ENCODE data around the gene PCYT2. TPM values are rescaled to one million over a fixed set of nuclear protein-coding genes. Genes with fewer than 3 reads are reported as not detected.

The PCYT2 gene
- polyA plus RNA-seq, 1 donor, result 33.8 TPM

DNA sequence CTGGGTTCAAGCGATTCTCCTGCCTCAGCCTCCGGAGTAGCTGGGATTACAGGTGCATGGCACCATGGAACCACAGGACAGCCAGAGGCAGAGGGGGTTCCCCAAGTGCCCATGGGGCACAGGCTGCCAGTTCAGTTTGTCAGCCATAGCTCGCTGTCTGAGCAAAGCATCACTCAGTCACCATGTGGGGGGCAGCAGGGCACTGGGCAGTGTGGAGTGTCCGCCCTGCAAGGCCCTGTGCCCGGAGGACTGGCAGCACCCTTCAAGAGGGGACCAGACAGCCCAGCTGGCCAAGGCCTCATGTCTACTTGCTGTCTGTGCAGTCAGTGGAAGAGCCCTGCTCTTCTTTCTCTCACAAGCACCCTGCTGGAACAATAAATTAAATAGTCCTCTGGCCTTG lies 26.2 kb downstream of the PCYT2 start:
- WGBS (ENCODE audit: insufficient coverage, low lambda C conversion rate), result no CpG with 5 or more reads among the region's 5 CpGs
- H3K36me3 ChIP-seq (ENCODE audit: control insufficient read depth, insufficient read depth, low read length), result peaks cover 65% of the 10 kb centered on the region
- no peaks in the 10 kb centered on the region for H3K9me3 ChIP-seq (ENCODE audit: control insufficient read depth, low read depth, low read length)

DNA sequence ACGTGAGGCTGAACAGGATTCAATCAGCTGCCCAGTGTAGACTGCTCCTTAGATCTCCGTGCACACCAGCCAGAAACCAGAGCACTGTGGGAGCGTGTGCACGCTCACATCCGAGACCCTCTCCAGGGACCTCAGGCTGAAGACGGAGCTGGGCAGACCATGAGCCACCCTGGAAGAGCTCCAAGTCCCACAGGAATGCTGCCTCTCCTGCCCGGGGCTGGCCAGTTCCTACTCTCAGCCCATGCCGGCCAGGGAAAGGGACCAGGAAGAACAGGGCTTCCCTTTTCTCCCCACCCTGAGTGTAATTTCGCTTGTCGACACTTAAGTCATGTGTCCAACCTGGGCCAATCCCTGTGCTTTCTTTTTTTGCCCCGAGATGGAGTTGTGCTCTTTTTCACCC lies 26.7 kb downstream of the PCYT2 start:
- no peak for DNase-seq
- H3K4me1 ChIP-seq (ENCODE audit: control insufficient read depth, insufficient read depth, low read length), result peaks cover under 1% of the 10 kb centered on the region
- no peaks in the 10 kb centered on the region for H3K27me3 ChIP-seq (ENCODE audit: control insufficient read depth, insufficient read depth, low read length)
- WGBS (ENCODE audit: insufficient coverage, low lambda C conversion rate), result no CpG with 5 or more reads among the region's 11 CpGs
- H3K4me3 ChIP-seq (ENCODE audit: low read length), result no peak overlapping the region
- H3K36me3 ChIP-seq (ENCODE audit: control insufficient read depth, insufficient read depth, low read length), result peaks cover 65% of the 10 kb centered on the region
- no peaks in the 10 kb centered on the region for H3K9me3 ChIP-seq (ENCODE audit: control insufficient read depth, low read depth, low read length)
- H3K27ac ChIP-seq (ENCODE audit: low read length), result no peak overlapping the region

More for the DNA sequence above, 26.2 kb downstream of the PCYT2 start:
- no peak overlapping the region for H3K4me3 ChIP-seq (ENCODE audit: low read length)
- peaks cover 5% of the 10 kb centered on the region for H3K4me1 ChIP-seq (ENCODE audit: control insufficient read depth, insufficient read depth, low read length)
- no peak overlapping the region for H3K27ac ChIP-seq (ENCODE audit: low read length)
- DNase-seq, result no peak
- H3K27me3 ChIP-seq (ENCODE audit: control insufficient read depth, insufficient read depth, low read length), result no peaks in the 10 kb centered on the region

DNA sequence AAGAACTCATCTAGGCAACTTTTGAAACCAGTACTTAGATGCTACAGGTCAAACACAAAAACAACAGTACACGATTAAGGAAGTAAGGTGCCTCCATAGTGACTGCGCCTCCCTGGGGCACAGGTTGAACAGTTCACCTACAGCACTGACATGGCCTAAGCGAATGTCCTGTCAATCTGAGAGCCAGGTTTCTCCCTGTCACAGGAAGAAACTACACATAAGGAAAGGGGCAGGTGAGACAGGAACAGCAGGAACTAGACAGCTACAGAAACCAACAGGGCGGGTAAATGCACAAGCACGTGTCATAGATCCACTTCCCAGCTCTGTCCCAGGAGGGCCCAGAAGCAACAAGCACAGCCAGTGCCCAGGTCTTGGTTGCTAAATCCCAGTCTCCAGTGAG lies 32.1 kb downstream of the PCYT2 start:
- no peak overlapping the region for H3K27ac ChIP-seq (ENCODE audit: low read length)
- H3K36me3 ChIP-seq (ENCODE audit: control insufficient read depth, insufficient read depth, low read length), result peaks cover 24% of the 10 kb centered on the region
- H3K4me3 ChIP-seq (ENCODE audit: low read length), result no peak overlapping the region
- no peak for DNase-seq
- H3K27me3 ChIP-seq (ENCODE audit: control insufficient read depth, insufficient read depth, low read length), result no peaks in the 10 kb centered on the region
- no CpG with 5 or more reads among the region's 5 CpGs for WGBS (ENCODE audit: insufficient coverage, low lambda C conversion rate)
- H3K4me1 ChIP-seq (ENCODE audit: control insufficient read depth, insufficient read depth, low read length), result no peaks in the 10 kb centered on the region
- H3K9me3 ChIP-seq (ENCODE audit: control insufficient read depth, low read depth, low read length), result no peaks in the 10 kb centered on the region

DNA sequence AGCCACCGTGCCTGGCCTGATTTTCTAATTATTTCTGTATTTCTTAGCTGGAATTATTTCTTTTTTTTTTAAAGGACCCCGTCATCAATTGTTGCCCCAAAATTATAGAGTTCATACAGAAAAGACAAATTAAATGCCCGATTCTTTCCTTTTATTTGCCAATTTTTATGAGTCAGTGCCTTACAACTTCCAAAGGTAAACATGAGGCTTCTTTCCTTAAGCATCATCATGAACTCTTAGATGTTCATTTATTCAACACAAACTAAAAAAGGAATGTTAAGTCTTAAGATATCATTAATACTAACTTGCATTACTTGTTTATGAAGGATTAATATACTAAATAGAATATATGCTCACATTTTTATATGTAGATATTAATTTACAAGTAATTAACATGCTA lies 32.9 kb downstream of the PCYT2 start:
- Histone ChIP-seq H3K27me3 (ENCODE audit: control insufficient read depth, insufficient read depth, low read length) (no peaks in the 10 kb centered on the region), H3K27ac (ENCODE audit: low read length) (no peak overlapping the region), H3K9me3 (ENCODE audit: control insufficient read depth, low read depth, low read length) (no peaks in the 10 kb centered on the region), H3K36me3 (ENCODE audit: control insufficient read depth, insufficient read depth, low read length) (peaks cover 24% of the 10 kb centered on the region), H3K4me3 (ENCODE audit: low read length) (no peak overlapping the region), H3K4me1 (ENCODE audit: control insufficient read depth, insufficient read depth, low read length) (no peaks in the 10 kb centered on the region)
- DNase-seq, result no peak
- 100% methylated on average over 1 of the region's 3 CpGs for WGBS (ENCODE audit: insufficient coverage, low lambda C conversion rate)

DNA sequence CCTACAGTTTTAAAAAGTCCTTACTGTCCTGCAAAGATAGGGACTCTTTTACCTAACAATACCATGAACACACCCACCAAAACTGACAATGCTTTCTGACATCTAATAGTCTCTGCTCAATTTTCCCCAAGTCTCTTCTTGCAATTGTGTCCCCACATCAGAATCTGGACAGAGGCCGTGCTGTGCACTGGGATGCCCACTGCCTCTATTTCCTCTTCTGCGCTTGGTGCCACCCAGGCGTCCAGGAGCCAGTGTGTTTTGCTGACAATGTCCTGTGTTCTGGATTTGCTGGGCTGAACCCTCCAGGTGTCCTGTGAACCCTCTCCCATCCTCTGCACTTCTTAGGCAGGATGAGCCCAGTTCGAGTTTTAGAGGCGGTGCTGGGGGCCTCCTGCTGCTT lies 33.6 kb downstream of the PCYT2 start:
- no peaks in the 10 kb centered on the region for H3K4me1 ChIP-seq (ENCODE audit: control insufficient read depth, insufficient read depth, low read length)
- H3K36me3 ChIP-seq (ENCODE audit: control insufficient read depth, insufficient read depth, low read length), result peaks cover 24% of the 10 kb centered on the region
- H3K27me3 ChIP-seq (ENCODE audit: control insufficient read depth, insufficient read depth, low read length), result no peaks in the 10 kb centered on the region
- no CpG with 5 or more reads among the region's 5 CpGs for WGBS (ENCODE audit: insufficient coverage, low lambda C conversion rate)
- no peak overlapping the region for H3K4me3 ChIP-seq (ENCODE audit: low read length)
- no peak overlapping the region for H3K27ac ChIP-seq (ENCODE audit: low read length)
- DNase-seq, result no peak
- H3K9me3 ChIP-seq (ENCODE audit: control insufficient read depth, low read depth, low read length), result no peaks in the 10 kb centered on the region

DNA sequence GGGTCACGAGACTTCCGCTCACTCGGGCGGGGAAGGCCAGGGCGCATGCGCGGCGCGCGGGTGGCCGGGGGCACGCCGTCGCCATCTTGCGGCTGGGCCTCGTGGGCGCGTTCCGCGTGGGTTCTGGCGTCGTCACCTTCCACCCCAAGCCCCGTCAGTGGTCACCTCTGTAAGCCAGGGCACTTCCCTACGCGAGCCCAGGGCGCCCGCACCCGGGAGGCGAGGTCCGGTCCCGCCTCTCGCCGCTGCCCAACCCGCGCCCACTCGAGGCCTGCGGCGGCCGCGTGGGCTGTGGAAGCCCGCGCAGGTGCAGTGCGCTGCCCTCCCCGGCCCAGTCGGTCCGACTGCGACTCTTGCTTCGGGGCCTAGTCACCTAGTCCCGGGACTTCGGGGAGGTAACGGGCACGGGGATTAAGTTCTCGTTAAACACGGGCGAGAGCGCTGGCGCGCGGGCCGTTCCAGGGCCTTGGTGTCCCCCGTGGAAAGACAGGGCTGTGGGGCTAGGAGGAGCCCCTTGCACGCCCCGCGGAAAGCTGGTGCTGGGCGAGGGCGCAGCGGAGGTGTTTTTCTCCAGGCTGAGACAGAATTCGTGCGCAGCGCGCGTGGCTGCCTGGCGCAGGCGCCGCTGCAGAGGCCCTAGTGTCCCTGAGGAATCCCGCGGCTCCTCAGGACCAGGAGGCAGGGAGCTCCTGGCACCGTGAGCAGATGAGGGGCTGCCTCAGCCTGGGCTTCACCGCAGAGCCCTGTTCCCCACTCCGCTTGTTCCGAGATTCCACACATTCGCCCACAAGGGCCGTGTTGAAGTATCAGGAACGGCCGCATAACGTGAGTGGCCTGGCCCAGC lies 39.6 kb downstream of the PCYT2 start:
- Histone ChIP-seq H3K36me3 (ENCODE audit: control insufficient read depth, insufficient read depth, low read length) (peaks cover 31% of the 10 kb centered on the region), H3K4me3 (ENCODE audit: low read length) (peak overlapping the region; percentile 99), H3K27me3 (ENCODE audit: control insufficient read depth, insufficient read depth, low read length) (no peaks in the 10 kb centered on the region), H3K4me1 (ENCODE audit: control insufficient read depth, insufficient read depth, low read length) (peaks cover 41% of the 10 kb centered on the region), H3K9me3 (ENCODE audit: control insufficient read depth, low read depth, low read length) (peaks cover 13% of the 10 kb centered on the region), H3K27ac (ENCODE audit: low read length) (peak overlapping the region; percentile 97)
- DNase-seq, result peak; percentile 90
- no CpG with 5 or more reads among the region's 86 CpGs for WGBS (ENCODE audit: insufficient coverage, low lambda C conversion rate)

DNA sequence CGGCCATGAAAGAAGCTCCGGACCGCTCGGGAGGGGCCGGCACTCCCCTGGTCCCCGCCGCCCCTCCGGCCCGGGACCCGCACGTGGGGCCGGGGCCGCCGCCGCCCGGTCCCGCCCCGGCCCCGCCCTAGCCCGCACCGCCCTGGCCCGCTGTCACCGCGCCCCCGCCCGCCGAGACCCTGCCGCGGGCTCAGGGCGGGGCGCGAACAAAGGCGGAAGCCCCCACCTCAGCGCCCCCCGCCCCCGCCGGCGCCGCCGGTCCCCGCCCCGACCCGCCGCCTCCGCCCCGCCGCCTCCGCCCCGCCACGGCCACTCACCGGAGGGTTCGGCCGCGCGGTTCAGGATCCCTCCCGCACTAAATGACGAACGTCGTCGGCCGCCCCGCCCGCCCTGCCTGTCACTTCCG lies 40.2 kb downstream of the PCYT2 start, which contains the start of gene ARHGDIA:
Gene ARHGDIA, minus strand, starts transcription at position 357 of the 406 bp plus-strand sequence. CDS start 1,407 bp downstream, outside the sequence.
- Histone ChIP-seq H3K4me1 (ENCODE audit: control insufficient read depth, insufficient read depth, low read length) (peaks cover 47% of the 10 kb centered on the region), H3K27me3 (ENCODE audit: control insufficient read depth, insufficient read depth, low read length) (no peaks in the 10 kb centered on the region), H3K36me3 (ENCODE audit: control insufficient read depth, insufficient read depth, low read length) (peaks cover 33% of the 10 kb centered on the region), H3K9me3 (ENCODE audit: control insufficient read depth, low read depth, low read length) (peaks cover 13% of the 10 kb centered on the region), H3K4me3 (ENCODE audit: low read length) (peak within 1 kb of the TSS; percentile 99), H3K27ac (ENCODE audit: low read length) (peak within 1 kb of the TSS; percentile 97)
- WGBS (ENCODE audit: insufficient coverage, low lambda C conversion rate), result no CpG with 5 or more reads among the region's 64 CpGs
- DNase-seq, result no peak

DNA sequence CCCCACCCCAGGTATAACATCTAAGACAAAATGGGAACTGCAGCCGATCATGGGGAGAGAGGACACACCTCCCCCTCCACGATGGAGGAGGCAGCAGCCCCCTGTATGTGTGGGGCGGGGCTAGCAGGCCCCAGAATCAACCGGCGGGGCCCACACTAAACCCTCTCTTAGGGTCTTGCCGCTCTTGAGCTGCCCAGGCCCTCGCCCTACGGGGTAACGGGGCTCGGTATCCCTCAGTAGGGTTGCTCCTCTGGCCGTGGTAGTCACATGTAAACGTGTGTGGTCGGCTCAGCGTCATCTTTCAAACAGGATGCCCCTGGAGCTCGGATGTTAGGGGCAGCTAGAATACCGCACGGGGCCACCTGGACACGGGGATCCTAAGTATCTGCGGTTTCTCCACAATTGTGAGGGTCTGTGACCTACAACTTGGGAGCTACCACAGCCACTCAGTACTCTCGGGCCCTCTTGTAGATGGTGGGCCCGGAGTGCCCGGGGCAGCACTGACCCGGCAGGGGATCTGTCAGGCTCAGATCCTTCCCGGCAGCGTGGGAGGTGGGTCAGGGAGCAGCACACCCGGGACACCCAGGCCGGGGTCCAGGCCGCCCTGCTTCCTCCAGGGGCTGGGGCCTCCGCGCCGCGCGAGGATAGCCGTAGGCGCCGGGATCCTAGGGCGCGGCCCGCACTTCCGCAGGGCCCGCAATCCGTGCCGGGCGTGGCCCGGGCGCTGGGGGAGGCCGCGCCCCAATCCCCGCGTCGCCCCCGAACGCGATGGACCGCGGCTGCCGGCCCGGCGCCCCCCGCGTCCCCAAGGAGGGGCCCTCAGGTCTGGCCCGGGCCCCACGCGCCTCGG lies 40.8 kb downstream of the PCYT2 start:
- Histone ChIP-seq H3K27me3 (ENCODE audit: control insufficient read depth, insufficient read depth, low read length) (no peaks in the 10 kb centered on the region), H3K9me3 (ENCODE audit: control insufficient read depth, low read depth, low read length) (peaks cover 13% of the 10 kb centered on the region), H3K27ac (ENCODE audit: low read length) (peak overlapping the region; percentile 89), H3K36me3 (ENCODE audit: control insufficient read depth, insufficient read depth, low read length) (peaks cover 38% of the 10 kb centered on the region), H3K4me1 (ENCODE audit: control insufficient read depth, insufficient read depth, low read length) (peaks cover 53% of the 10 kb centered on the region), H3K4me3 (ENCODE audit: low read length) (peak overlapping the region; percentile 85)
- WGBS (ENCODE audit: insufficient coverage, low lambda C conversion rate), result no CpG with 5 or more reads among the region's 65 CpGs
- DNase-seq, result peak in 1 of 2 donors; percentile 72

DNA sequence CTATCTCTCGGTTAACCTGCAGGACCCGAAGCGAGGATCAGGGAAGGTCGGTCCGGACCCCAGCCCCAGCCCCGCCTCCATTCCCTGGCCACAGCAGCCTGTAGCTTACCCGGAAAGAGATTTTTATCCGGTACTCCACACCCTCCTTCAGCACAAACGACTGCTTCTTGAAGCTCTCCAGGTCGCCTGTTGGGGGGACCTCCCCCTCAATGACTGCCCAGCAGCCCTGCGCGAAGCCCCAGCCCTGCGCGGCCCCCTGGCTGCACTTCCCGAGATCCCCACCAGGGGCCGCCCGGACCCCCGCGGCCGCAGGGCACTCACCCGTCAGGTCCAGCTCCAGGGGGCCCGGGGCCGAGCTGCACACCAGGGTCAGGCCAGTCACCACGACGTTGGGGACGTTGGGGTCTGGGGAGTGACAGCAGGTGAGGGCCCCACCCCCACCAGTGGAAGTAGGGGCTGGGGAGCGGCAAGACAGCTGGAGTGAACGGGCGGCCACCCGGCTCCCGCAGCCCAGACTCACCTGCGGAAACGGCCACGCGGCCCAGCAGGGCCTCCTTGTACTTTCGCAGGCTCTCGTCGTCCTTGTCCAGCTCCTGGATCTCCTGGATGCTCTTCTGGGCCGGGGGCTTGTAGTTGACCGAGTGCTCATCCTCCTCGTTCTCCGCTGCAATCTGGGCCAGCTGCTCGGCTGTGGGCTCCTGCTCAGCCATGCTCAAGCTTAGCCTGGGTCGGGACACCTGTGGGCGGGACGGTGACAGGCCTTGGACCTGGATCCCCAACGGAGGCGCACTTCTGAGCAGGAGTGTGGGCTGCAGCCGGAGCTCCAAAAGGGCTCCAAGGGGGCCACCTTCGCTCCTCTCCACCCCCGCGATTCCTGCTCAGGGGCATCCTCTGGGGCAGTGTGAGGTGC lies 41.7 kb downstream of the PCYT2 start:
- H3K4me1 ChIP-seq (ENCODE audit: control insufficient read depth, insufficient read depth, low read length), result peaks cover 59% of the 10 kb centered on the region
- H3K27ac ChIP-seq (ENCODE audit: low read length), result peak overlapping the region; percentile 89
- DNase-seq, result peak in 1 of 2 donors; percentile 48
- H3K4me3 ChIP-seq (ENCODE audit: low read length), result peak overlapping the region; percentile 85
- WGBS (ENCODE audit: insufficient coverage, low lambda C conversion rate), result no CpG with 5 or more reads among the region's 52 CpGs
- peaks cover 42% of the 10 kb centered on the region for H3K36me3 ChIP-seq (ENCODE audit: control insufficient read depth, insufficient read depth, low read length)
- H3K9me3 ChIP-seq (ENCODE audit: control insufficient read depth, low read depth, low read length), result peaks cover 13% of the 10 kb centered on the region
- no peaks in the 10 kb centered on the region for H3K27me3 ChIP-seq (ENCODE audit: control insufficient read depth, insufficient read depth, low read length)
